Stomach (tissue), 9 donors: ENCODE results near the gene FRMD5. TPM values are rescaled to one million over a fixed set of nuclear protein-coding genes. Genes with fewer than 3 reads are reported as not detected.

Experiments used
- DNase-seq, 2 donors: peaks; one replicate each; pipeline versions ENCODE4 v3.0.0 to v3.0.0-alpha.2; 2013 to 2019
- H3K27ac ChIP-seq, 5 donors: fragments of 200-600 bp in 4 of 5; sonication (generic) in 4 of 5; one replicate each; pipeline ENCODE4 v1.5.1; 2013 to 2019; ENCODE audit warnings: mild to moderate bottlenecking in 1 of 5, moderate library complexity in 1 of 5
- H3K27me3 ChIP-seq, 3 donors: fragments of 200-600 bp; sonication (generic); one replicate each; pipeline ENCODE4 v1.5.1; 2017 to 2019; ENCODE audit warnings: mixed run types in 1 of 3
- H3K36me3 ChIP-seq, 4 donors: fragments of 200-600 bp; sonication (generic); 1 replicate in 3 of 4; 2 replicates in 1 of 4; pipeline ENCODE4 v1.5.1; 2016 to 2019
- H3K4me1 ChIP-seq, 4 donors: fragments of 200-600 bp; sonication (generic); one replicate each; pipeline ENCODE4 v1.5.1; 2016 to 2019
- H3K4me3 ChIP-seq, 4 donors: fragments of 200-600 bp; sonication (generic) in 3 of 4; one replicate each; pipeline ENCODE4 v1.5.1; 2016 to 2019; ENCODE audit warnings: mild to moderate bottlenecking in 1 of 4
- H3K9me3 ChIP-seq, 4 donors: fragments of 200-600 bp; sonication (generic); one replicate each; pipeline ENCODE4 v1.5.1; 2016 to 2019
- EP300 ChIP-seq: sonication (generic); formaldehyde crosslinking; IDR thresholded peaks from one replicate; pipeline ENCODE4 v1.6.1; 2017; ENCODE audit warnings: antibody characterized with exemption
- POLR2A ChIP-seq, 4 donors: fragments of 450-650 bp; IDR thresholded peaks; one replicate each; pipeline ENCODE4 v1.6.1; 2016; ENCODE audit warnings: antibody characterized with exemption in 4 of 4, control low read depth in 2 of 4, mild to moderate bottlenecking in 1 of 4, moderate library complexity in 1 of 4
- POLR2AphosphoS5 ChIP-seq, 3 donors: sonication (generic); formaldehyde crosslinking; IDR thresholded peaks; one replicate each; pipeline ENCODE4 v1.6.1; 2016; ENCODE audit warnings: antibody characterized with exemption in 3 of 3
- WGBS, 5 donors: extraction: QIAGEN DNeasy Blood & Tissue Kit in 3 of 5; methylation state at CpG; one replicate each; pipeline versions ENCODE4 v1.1.5 to v1.1.7; 2013 to 2018; 5-methylcytosine and 5-hydroxymethylcytosine counted together
- intact Hi-C: fragments of 100-400 bp; cut with DNase I; formaldehyde crosslinking; loops from one replicate; pipeline ENCODE4 v1.15.1; 2023; ENCODE audit warnings: low total_unique reads
- polyA plus RNA-seq, 3 donors: library from polyadenylated mRNA; stranded (reverse); fragments of 200-250 nt; gene quantifications; one replicate each; pipeline ENCODE4 v1.2.3, GENCODE V29; 2013
- total RNA-seq, 5 donors: library from RNA; depleted of rRNA; stranded (reverse); fragments of >200 nt; gene quantifications; one replicate each; pipeline versions ENCODE4 v1.1.0 to v1.2.3, GENCODE V29; 2014 to 2016
- TF ChIP-seq, protein P1 (sequence below), 7 experiments: fragments of 450-650 bp in 4 of 7; fragments of 200-600 bp in 3 of 7; sonication (generic) in 3 of 7; IDR thresholded peaks; one replicate each; pipeline ENCODE4 v1.5.1; 2016 to 2019; ENCODE audit warnings: antibody characterized with exemption in 7 of 7, control low read depth in 2 of 7, mild to moderate bottlenecking in 1 of 7
- donor health status: healthy with polysubstance abuse.
- donor health status: Bipolar disorder and iron deficiency.
- donor health status: healthy.

The FRMD5 gene
- total and polyA plus RNA-seq, 8 donors, result 0.40 to 13.0 (median 2.5) TPM

DNA sequence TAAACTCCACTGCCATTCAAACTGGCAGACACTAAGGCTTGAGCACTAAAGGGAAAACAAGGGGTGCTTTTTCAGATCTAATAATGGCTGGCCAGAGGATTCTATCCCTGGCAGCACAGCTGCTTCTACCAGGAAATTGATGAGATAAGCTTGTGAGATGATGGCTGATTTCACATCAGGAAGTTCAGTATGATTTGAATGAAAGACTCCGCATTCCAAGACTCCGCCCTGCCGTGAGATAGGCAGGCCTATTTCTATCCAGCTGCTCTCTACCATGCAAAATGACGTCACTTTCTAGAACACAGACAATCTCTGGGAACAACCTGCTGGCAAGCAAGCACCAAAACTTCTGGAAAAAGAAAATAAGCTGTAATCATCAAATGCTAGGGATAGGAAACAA, 196.5 kb downstream of the FRMD5 start:
- 8 to 28% (median 23%) methylated on average over 4 of the region's 4 CpGs for WGBS, 5 donors
- H3K4me1 ChIP-seq, result peaks cover 0 to 13% (median 8%) of the 10 kb centered on the region in 4 donors
- H3K9me3 ChIP-seq, result no peaks in the 10 kb centered on the region
- H3K36me3 ChIP-seq, result no peaks in the 10 kb centered on the region
- intact Hi-C loops, result no loop called here
- no peak overlapping the region for H3K27ac ChIP-seq
- H3K4me3 ChIP-seq, result no peak overlapping the region
- H3K27me3 ChIP-seq, result no peaks in the 10 kb centered on the region
- peak in 1 of 2 donors; percentile 72 for DNase-seq
- TF ChIP-seq POLR2AphosphoS5 (IDR thresholded peaks at IDR 0.05), result peak in 1 of 3 donors; percentile 58
- TF ChIP-seq, protein P1, sequence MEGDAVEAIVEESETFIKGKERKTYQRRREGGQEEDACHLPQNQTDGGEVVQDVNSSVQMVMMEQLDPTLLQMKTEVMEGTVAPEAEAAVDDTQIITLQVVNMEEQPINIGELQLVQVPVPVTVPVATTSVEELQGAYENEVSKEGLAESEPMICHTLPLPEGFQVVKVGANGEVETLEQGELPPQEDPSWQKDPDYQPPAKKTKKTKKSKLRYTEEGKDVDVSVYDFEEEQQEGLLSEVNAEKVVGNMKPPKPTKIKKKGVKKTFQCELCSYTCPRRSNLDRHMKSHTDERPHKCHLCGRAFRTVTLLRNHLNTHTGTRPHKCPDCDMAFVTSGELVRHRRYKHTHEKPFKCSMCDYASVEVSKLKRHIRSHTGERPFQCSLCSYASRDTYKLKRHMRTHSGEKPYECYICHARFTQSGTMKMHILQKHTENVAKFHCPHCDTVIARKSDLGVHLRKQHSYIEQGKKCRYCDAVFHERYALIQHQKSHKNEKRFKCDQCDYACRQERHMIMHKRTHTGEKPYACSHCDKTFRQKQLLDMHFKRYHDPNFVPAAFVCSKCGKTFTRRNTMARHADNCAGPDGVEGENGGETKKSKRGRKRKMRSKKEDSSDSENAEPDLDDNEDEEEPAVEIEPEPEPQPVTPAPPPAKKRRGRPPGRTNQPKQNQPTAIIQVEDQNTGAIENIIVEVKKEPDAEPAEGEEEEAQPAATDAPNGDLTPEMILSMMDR (IDR thresholded peaks at IDR 0.05), result no peak

DNA sequence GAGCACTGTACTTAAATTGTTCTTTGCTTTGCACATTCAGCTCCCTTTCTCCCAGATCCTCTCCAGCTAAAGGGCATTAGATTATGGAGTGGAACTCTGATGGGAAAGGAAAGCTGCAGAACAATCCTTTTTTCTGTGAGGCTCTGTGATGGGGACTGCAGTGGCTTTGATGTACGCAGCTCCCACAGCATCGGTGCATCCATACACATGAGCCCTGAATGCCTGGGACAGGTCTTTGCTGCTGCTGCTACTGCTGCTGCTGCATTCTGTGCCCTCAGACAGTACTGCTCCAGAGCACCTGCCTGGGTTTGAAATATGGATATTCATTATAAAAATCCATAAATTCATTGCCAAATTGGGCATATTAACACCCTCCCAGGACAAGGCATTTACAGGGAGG, 203.9 kb downstream of the FRMD5 start:
- no peak overlapping the region for H3K4me3 ChIP-seq
- intact Hi-C loops, result no loop called here
- H3K27ac ChIP-seq, result no peak overlapping the region
- 57 to 81% (median 75%) methylated on average over 2 of the region's 2 CpGs; no CpG with 5 or more reads in 1 of the 5 donors for WGBS, 5 donors
- TF ChIP-seq EP300 (no peak), POLR2A (IDR thresholded peaks at IDR 0.05) (no peak), POLR2AphosphoS5 (IDR thresholded peaks at IDR 0.05) (no peak)
- TF ChIP-seq, protein P1 (IDR thresholded peaks at IDR 0.05), result no peak
- H3K4me1 ChIP-seq, result no peaks in the 10 kb centered on the region
- no peaks in the 10 kb centered on the region for H3K9me3 ChIP-seq
- H3K36me3 ChIP-seq, result no peaks in the 10 kb centered on the region
- no peaks in the 10 kb centered on the region for H3K27me3 ChIP-seq
- DNase-seq, result no peak

DNA sequence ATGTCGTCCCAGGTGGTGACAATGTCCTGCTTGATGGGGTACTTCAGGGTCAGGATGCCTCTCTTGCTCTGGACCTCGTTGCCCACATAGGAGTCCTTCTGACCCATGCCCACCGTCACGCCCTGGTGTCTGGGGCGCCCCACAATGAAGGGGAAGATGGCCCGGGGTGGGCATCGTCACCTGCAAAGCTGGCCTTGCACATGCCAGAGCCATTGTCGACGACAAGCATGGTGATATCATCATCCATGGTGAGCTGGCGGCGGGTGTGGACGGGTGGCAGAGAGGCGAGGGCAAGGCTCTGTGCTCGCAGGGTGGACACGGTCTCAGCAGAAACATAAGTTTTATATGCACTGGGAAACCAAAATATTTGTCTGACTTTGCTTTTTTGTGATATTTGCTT, 205.1 kb downstream of the FRMD5 start:
- H3K27me3 ChIP-seq, result no peaks in the 10 kb centered on the region
- DNase-seq, result no peak
- no peaks in the 10 kb centered on the region for H3K4me1 ChIP-seq
- H3K27ac ChIP-seq, result no peak overlapping the region
- intact Hi-C loops, result no loop called here
- no peaks in the 10 kb centered on the region for H3K36me3 ChIP-seq
- 90 to 95% (median 94%) methylated on average over 15 of the region's 15 CpGs for WGBS, 5 donors
- no peak overlapping the region for H3K4me3 ChIP-seq
- no peaks in the 10 kb centered on the region for H3K9me3 ChIP-seq
- TF ChIP-seq POLR2AphosphoS5 (IDR thresholded peaks at IDR 0.05), result no peak
- no peak for TF ChIP-seq EP300
- TF ChIP-seq, protein P1 (IDR thresholded peaks at IDR 0.05), result no peak
- no peak for TF ChIP-seq POLR2A (IDR thresholded peaks at IDR 0.05)

DNA sequence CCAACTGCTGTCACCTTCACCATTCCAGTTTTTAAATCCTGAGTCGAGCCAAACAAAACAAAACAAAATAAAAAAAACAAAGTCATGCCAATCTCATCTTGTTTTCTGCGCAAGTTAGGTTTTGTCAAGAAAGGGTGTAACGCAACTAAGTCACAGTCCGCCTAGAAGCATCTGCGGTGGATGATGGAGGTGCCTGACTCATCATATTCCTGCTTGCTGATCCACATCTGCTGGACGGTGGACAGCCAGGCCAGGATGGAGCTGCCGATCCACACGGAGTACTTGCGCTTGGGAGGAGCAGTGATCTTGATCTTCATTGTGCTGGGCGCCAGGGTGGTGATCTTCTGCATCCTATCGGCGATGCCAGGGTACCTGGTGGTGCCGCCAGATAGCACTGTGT, 206.2 kb downstream of the FRMD5 start:
- Histone ChIP-seq H3K4me1 (no peaks in the 10 kb centered on the region), H3K4me3 (no peak overlapping the region), H3K9me3 (no peaks in the 10 kb centered on the region), H3K27ac (no peak overlapping the region), H3K36me3 (no peaks in the 10 kb centered on the region), H3K27me3 (no peaks in the 10 kb centered on the region)
- no peak for DNase-seq
- TF ChIP-seq, protein P1 (IDR thresholded peaks at IDR 0.05), result no peak
- TF ChIP-seq EP300, result no peak
- TF ChIP-seq POLR2A (IDR thresholded peaks at IDR 0.05), result no peak
- TF ChIP-seq POLR2AphosphoS5 (IDR thresholded peaks at IDR 0.05), result no peak
- WGBS, 5 donors, result 93 to 97% (median 96%) methylated on average over 13 of the region's 13 CpGs
- intact Hi-C loops, result no loop called here
